Body of pancreas (tissue), 4 donors: ENCODE data around the gene COL4A2. TPM values are rescaled to one million over a fixed set of nuclear protein-coding genes. Genes with fewer than 3 reads are reported as not detected.

Experiments used
- ATAC-seq: fragments of 150-250 bp; one replicate; pipeline ENCODE4 v1.9.1; 2016
- DNase-seq, 4 donors: peaks; one replicate each; pipeline ENCODE4 v3.0.0-alpha.2; 2019
- H3K27ac ChIP-seq, 4 donors: fragments of 200-600 bp; sonication (generic); 1 replicate in 3 of 4; 2 replicates in 1 of 4; pipeline versions ENCODE4 v1.5.1 to v1.6.1; 2016 to 2019; ENCODE audit warnings: mild to moderate bottlenecking in 1 of 4, mixed read lengths in 1 of 4, moderate library complexity in 1 of 4
- H3K27me3 ChIP-seq, 2 donors: fragments of 200-600 bp; sonication (generic); one replicate each; pipeline ENCODE4 v1.6.0; 2016; ENCODE audit warnings: mild to moderate bottlenecking in 1 of 2
- H3K36me3 ChIP-seq, 2 donors: fragments of 200-600 bp; sonication (generic); replicated peaks in 1 of 2; 2 replicates each; pipeline ENCODE4 v1.5.1; 2016; ENCODE audit warnings: low read depth in 2 of 2; ENCODE audit not compliant: insufficient read depth in 1 of 2
- H3K4me1 ChIP-seq: fragments of 200-600 bp; sonication (generic); one replicate; pipeline ENCODE4 v1.6.0; 2016
- H3K4me3 ChIP-seq, 2 donors: fragments of 200-600 bp; sonication (generic); 1 replicate in 1 of 2; 2 replicates in 1 of 2; pipeline ENCODE4 v1.5.1; 2016 to 2019
- H3K9me3 ChIP-seq, 3 donors: fragments of 200-600 bp; sonication (generic); 1 replicate in 2 of 3; 2 replicates in 1 of 3; pipeline ENCODE4 v1.5.1; 2016
- CTCF ChIP-seq, 7 experiments: fragments of 450-650 bp in 4 of 7; fragments of 200-600 bp in 3 of 7; sonication (generic) in 3 of 7; IDR thresholded peaks; one replicate each; pipeline ENCODE4 v1.5.1; 2016 to 2019; ENCODE audit warnings: antibody characterized with exemption in 7 of 7
- POLR2A ChIP-seq, 3 donors: fragments of 450-650 bp; IDR thresholded peaks; one replicate each; pipeline ENCODE4 v1.6.1; 2016; ENCODE audit warnings: antibody characterized with exemption in 3 of 3, mild to moderate bottlenecking in 2 of 3
- WGBS, 2 donors: methylation state at CpG; one replicate each; pipeline ENCODE4 v1.1.5; 2017; 5-methylcytosine and 5-hydroxymethylcytosine counted together
- intact Hi-C: fragments of 100-400 bp; cut with DNase I; formaldehyde crosslinking; loops from one replicate; pipeline ENCODE4 v1.15.1; 2023
- total RNA-seq, 2 donors: library from RNA; depleted of rRNA; stranded (reverse); fragments of >200 nt; gene quantifications; one replicate each; pipeline ENCODE4 v1.1.0, GENCODE V29; 2016

COL4A2 gene
- total RNA-seq, 2 donors from 2014 or later = 69.3 to 230 TPM

- H3K4me1 ChIP-seq = no peaks in the 10 kb centered on the region
- H3K9me3 ChIP-seq = no peaks in the 10 kb centered on the region
- H3K4me3 ChIP-seq = no peak overlapping the region
- no peaks in the 10 kb centered on the region for H3K36me3 ChIP-seq
- 64 to 70% methylated on average over 9 to 10 of the region's 10 CpGs for WGBS, 2 donors
- intact Hi-C loops = no loop called here
- ATAC-seq = peak; percentile 63
- DNase-seq = peak in 3 of 4 donors; percentile 27 to 40 (median 32)
- peak overlapping the region in 1 of 4 donors; percentile 49 for H3K27ac ChIP-seq
- TF ChIP-seq POLR2A (IDR thresholded peaks at IDR 0.05) (no peak), CTCF (IDR thresholded peaks at IDR 0.05) (no peak)
- no peaks in the 10 kb centered on the region for H3K27me3 ChIP-seq
Observed at GRCh38 chr13:110361365-110361911, 54.4 kb downstream of the COL4A2 start.

- Histone ChIP-seq H3K27ac (no peak overlapping the region), H3K36me3 (no peaks in the 10 kb centered on the region), H3K4me3 (no peak overlapping the region), H3K4me1 (no peaks in the 10 kb centered on the region), H3K27me3 (no peaks in the 10 kb centered on the region), H3K9me3 (no peaks in the 10 kb centered on the region)
- intact Hi-C loops = no loop called here
- no peak for DNase-seq
- no peak for ATAC-seq
- TF ChIP-seq CTCF (IDR thresholded peaks at IDR 0.05) (no peak), POLR2A (IDR thresholded peaks at IDR 0.05) (no peak)
- 65 to 66% methylated on average over 8 of the region's 8 CpGs for WGBS, 2 donors
Observed at GRCh38 chr13:110363010-110363409, 55.9 kb downstream of the COL4A2 start.

GRCh38 chr13:110364081-110364480 lies 57.0 kb downstream of the COL4A2 start:
- no peaks in the 10 kb centered on the region for H3K36me3 ChIP-seq
- ATAC-seq (no peak), DNase-seq (no peak)
- H3K4me1 ChIP-seq = no peaks in the 10 kb centered on the region
- WGBS, 2 donors = 64 to 82% methylated on average over 5 of the region's 5 CpGs
- no peaks in the 10 kb centered on the region for H3K9me3 ChIP-seq
- H3K4me3 ChIP-seq = no peak overlapping the region
- H3K27ac ChIP-seq = no peak overlapping the region
- no peaks in the 10 kb centered on the region for H3K27me3 ChIP-seq
- intact Hi-C loops = no loop called here
- TF ChIP-seq POLR2A (IDR thresholded peaks at IDR 0.05) (no peak), CTCF (IDR thresholded peaks at IDR 0.05) (no peak)

- H3K27ac ChIP-seq = no peak overlapping the region
- intact Hi-C loops = no loop called here
- no peaks in the 10 kb centered on the region for H3K27me3 ChIP-seq
- H3K36me3 ChIP-seq = no peaks in the 10 kb centered on the region
- H3K4me1 ChIP-seq = no peaks in the 10 kb centered on the region
- 85 to 87% methylated on average over 3 of the region's 3 CpGs for WGBS, 2 donors
- DNase-seq = no peak
- no peak for ATAC-seq
- H3K4me3 ChIP-seq = no peak overlapping the region
- no peaks in the 10 kb centered on the region for H3K9me3 ChIP-seq
- TF ChIP-seq CTCF (IDR thresholded peaks at IDR 0.05) (no peak), POLR2A (IDR thresholded peaks at IDR 0.05) (no peak)
Observed at GRCh38 chr13:110365876-110366275, 58.8 kb downstream of the COL4A2 start.

- H3K9me3 ChIP-seq = no peaks in the 10 kb centered on the region
- H3K27me3 ChIP-seq = no peaks in the 10 kb centered on the region
- intact Hi-C loops = no loop called here
- no peaks in the 10 kb centered on the region for H3K36me3 ChIP-seq
- no peaks in the 10 kb centered on the region for H3K4me1 ChIP-seq
- no peak for TF ChIP-seq CTCF (IDR thresholded peaks at IDR 0.05)
- TF ChIP-seq POLR2A (IDR thresholded peaks at IDR 0.05) = no peak
- DNase-seq (no peak), ATAC-seq (no peak)
- no peak overlapping the region for H3K4me3 ChIP-seq
- H3K27ac ChIP-seq = no peak overlapping the region
- WGBS, 2 donors = 84 to 90% methylated on average over 3 of the region's 3 CpGs
Observed at GRCh38 chr13:110366733-110367132, 59.6 kb downstream of the COL4A2 start.
